Dermis microvascular lymphatic vessel endothelial cell (primary cell): Measurements from ENCODE around the gene ENTPD5. TPM values are rescaled to one million over a fixed set of nuclear protein-coding genes. Genes with fewer than 3 reads are reported as not detected.
"Not testable (repeated sequence)": the region's sequence is repeated elsewhere in the genome, so short reads cannot be mapped to it uniquely, and the experiment has no call there.

ENCODE experiments used
- DNase-seq, 2 donors: peaks; one replicate each; pipeline versions ENCODE4 v3.0.0 to v3.0.0-alpha.2; 2010; ENCODE audit warnings: low read depth in 2 of 2
- total RNA-seq: library from RNA; depleted of rRNA; stranded (reverse); fragments of >200 nt; gene quantifications from 2 replicates; pipeline ENCODE4 v1.2.1, GENCODE V29; 2014

The ENTPD5 gene
- total RNA-seq, 1 donor from 2014 or later = 5.9 TPM

GRCh38 chr14:73944432-73945158 is 74.5 kb downstream of the ENTPD5 start:
- DNase-seq = no peak

GRCh38 chr14:73943083-73943482 is 76.0 kb downstream of the ENTPD5 start:
- DNase-seq = peak; percentile 42 to 86

- DNase-seq = no peak
Measured at GRCh38 chr14:73942180-73942579, 76.9 kb downstream of the ENTPD5 start.

GRCh38 chr14:73937012-73937411 is 82.1 kb downstream of the ENTPD5 start:
- DNase-seq = no peak

GRCh38 chr14:73936548-73936947 is 82.5 kb downstream of the ENTPD5 start:
- no peak for DNase-seq

- DNase-seq = peak in 1 of 2 donors; percentile 8
Measured at GRCh38 chr14:73935666-73936065, 83.4 kb downstream of the ENTPD5 start.

GRCh38 chr14:73924337-73924736 is 94.8 kb downstream of the ENTPD5 start:
- no peak for DNase-seq

- not testable (repeated sequence) for DNase-seq
Measured at GRCh38 chr14:73919457-73919856, 99.6 kb downstream of the ENTPD5 start.

GRCh38 chr14:73916324-73916723 is 102.8 kb downstream of the ENTPD5 start:
- no peak for DNase-seq

GRCh38 chr14:73913256-73913655 is 105.8 kb downstream of the ENTPD5 start:
- DNase-seq = no peak

GRCh38 chr14:73909681-73910080 is 109.4 kb downstream of the ENTPD5 start:
- no peak for DNase-seq

Other genes starting within 250 kb of the ENTPD5 start
- 0.76 and 1.7 TPM in 2 replicates for gene PTGR2, start 167.5 kb downstream of the ENTPD5 start, total RNA-seq
- gene ZNF410, start 132.4 kb downstream of the ENTPD5 start, total RNA-seq = 43.8 and 47.5 TPM in 2 replicates
- 1.2 and 2.4 TPM in 2 replicates for gene FAM161B, start 69.2 kb downstream of the ENTPD5 start, total RNA-seq
- gene COQ6, start 69.0 kb downstream of the ENTPD5 start, total RNA-seq = 14.5 and 18.8 TPM in 2 replicates
- 0.76 and 0.77 TPM in 2 replicates for gene BBOF1, start 61 bp upstream of the ENTPD5 start, total RNA-seq
- 16.3 and 16.9 TPM in 2 replicates for gene ALDH6A1, start 65.2 kb upstream of the ENTPD5 start, total RNA-seq
- 7.7 and 10.6 TPM in 2 replicates for gene LIN52, start 65.7 kb upstream of the ENTPD5 start, total RNA-seq
- gene VSX2, start 220.2 kb upstream of the ENTPD5 start, total RNA-seq = not detected in 2 replicates